WI38 (cell line): ENCODE measurements around the gene KCND3.

ENCODE experiments used
- H3K4me3 ChIP-seq: 2 replicates; pipeline ENCODE4 v1.5.1; 2011; ENCODE audit warnings: low read depth, mild to moderate bottlenecking, control low read depth, low read length
- CTCF ChIP-seq: IDR thresholded peaks from 2 replicates; pipeline ENCODE4 v1.5.1; 2012; ENCODE audit warnings: low read depth, mild to moderate bottlenecking, control low read depth, low read length

KCND3 gene

GRCh38 chr1:111730706-111731105 is 258.8 kb downstream of the KCND3 start:
- TF ChIP-seq CTCF: no peak
- H3K4me3 ChIP-seq: no peak overlapping the region

DNA sequence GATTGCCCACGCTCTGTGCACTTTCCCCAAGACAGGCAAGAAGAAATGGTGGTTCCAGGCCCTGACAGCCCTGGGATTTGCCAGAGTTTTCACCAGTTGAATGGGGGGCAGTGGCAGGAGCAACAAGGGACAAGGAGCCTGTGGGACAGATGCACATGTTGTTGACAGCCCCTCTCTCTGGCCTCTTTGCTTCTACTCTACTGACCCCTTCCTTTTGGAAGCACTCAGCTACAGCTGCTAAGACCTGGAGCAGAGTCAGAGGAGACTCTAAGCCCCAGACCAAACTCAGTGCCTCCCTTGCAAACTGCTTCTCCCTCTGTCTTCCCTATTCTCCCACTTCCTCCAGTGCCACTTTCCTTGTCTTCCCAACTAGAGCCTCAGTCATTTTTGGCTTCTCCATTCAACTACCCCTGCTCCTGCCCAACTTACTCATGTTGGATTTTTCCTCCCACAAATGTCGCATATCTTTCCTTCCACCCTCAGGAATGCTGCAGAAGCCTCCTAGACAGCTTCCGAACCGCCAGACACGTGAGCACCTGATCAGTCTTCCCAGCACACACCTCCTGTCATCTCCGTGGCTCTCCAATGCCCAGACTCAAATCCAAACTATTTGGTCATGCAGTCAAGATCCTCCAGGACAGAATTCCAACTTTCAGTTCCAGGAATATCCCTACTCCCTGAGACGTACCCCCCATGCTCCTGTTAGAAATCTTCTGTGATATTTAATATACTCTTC is 259.4 kb downstream of the KCND3 start:
- no peak for TF ChIP-seq CTCF

GRCh38 chr1:111729271-111729921 is 260.1 kb downstream of the KCND3 start:
- no peak for TF ChIP-seq CTCF

More for the DNA sequence above, 259.4 kb downstream of the KCND3 start:
- H3K4me3 ChIP-seq: no peak overlapping the region

GRCh38 chr1:111727056-111727455 is 262.4 kb downstream of the KCND3 start:
- no peak overlapping the region for H3K4me3 ChIP-seq
- TF ChIP-seq CTCF: no peak

More at GRCh38 chr1:111729271-111729921, 260.1 kb downstream of the KCND3 start:
- H3K4me3 ChIP-seq: no peak overlapping the region

- no peak overlapping the region for H3K4me3 ChIP-seq
Observed at GRCh38 chr1:111725192-111725591, 264.3 kb downstream of the KCND3 start.

GRCh38 chr1:111723871-111724270 is 265.6 kb downstream of the KCND3 start:
- no peak for TF ChIP-seq CTCF
- no peak overlapping the region for H3K4me3 ChIP-seq

More at GRCh38 chr1:111725192-111725591, 264.3 kb downstream of the KCND3 start:
- TF ChIP-seq CTCF: no peak

DNA sequence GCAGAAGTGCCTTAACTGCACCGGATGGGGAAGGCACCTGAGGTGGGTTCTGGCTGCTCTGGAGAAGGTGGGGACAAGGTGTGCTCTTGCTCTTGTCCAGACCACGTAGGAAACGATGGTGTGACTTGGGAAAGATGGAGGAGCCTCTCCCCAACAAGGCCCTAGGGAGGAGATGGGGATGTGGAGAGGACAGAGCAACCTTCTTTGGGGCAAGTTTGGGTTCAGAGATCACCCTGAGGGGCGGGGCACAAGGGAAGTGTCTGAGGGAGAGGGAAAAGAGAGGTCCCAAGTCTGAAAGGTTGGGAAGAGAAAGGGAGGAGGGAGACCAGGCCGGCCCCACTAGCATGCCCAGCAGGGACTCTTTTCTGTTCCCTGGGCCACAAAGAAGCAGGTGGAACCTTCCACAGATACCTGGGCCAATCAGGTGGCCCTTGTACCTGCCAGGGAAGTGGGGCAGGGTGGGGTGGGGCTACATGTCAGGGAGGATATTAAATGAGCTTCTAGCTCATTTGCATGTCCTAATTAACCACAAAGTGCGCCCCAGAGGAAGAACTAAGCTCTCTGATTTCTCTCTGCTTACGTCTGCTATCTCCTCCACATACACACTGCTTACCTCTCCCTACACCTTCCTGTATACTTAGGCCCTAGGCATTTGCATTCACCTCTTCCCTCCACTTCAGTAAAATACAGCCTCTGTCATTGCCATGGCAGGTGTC is 266.2 kb downstream of the KCND3 start:
- no peak overlapping the region for H3K4me3 ChIP-seq
- TF ChIP-seq CTCF: no peak
